ENCODE results near the gene PANX2. TPM values are rescaled to one million over a fixed set of nuclear protein-coding genes. Genes with fewer than 3 reads are reported as not detected.

Gene PANX2
- total RNA-seq, 3 donors from 2014 or later = 0.64 to 2.0 (median 1.8) TPM

DNA sequence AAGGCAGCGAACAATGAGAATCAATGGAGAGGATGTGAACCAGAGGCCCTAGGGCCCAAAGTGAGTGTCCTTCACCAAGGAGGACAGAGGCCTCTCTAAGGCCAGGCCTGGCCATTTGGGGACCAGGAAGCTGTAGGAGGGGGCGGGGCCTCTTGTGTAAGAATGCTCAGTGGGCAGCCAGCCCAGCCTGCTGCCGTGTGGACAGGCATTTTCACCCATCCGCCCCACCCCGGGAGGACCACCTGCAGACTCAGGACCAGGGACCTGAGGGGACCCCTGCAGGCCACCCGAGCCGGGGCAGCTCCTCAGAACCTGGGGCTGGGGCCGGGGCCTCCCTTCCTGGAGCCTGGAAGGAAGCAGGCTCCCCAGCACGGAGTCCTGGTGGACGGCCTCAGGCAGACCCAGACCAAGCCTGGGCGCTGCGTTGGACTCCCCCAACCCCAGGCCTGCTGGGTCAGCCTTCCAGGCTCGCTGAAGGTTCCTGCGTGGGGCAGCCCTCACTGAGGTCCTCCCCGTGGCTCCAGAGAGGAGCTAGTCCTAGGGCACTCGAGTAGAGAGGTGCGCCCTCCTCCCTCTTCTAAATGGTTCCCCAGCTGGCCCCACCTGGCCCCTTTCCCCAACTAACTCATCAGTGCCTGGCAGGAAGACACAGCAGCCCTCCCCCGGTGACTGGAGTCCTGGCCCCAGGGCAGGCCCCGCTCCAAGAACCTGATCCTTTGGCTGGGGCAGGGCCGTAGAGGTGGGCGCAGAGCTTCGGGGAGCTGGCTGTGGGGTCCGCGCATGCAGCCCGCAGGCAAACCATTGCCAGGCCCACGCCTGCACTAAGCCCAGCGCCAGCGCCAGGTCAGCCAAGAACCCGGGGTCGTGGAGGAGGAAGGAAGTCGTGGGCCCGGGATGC is 13.7 kb downstream of the PANX2 start:
- Histone ChIP-seq H3K27me3 (no peaks in the 10 kb centered on the region), H3K36me3 (no peaks in the 10 kb centered on the region), H3K9me3 (no peaks in the 10 kb centered on the region), H3K4me3 (peak overlapping the region; percentile 67 to 79 (median 75)), H3K4me1 (peaks cover 5 to 11% of the 10 kb centered on the region in 2 donors), H3K27ac (peak overlapping the region; percentile 62 to 75)
- peak; percentile 77 to 85 for DNase-seq (ENCODE audit: low spot score in 2 of 2)
- intact Hi-C loops (cut with DNase I; ENCODE audit: low total_unique reads) = loop anchor here (10.0 kb wide), 1 partner anchor 229 kb away; no protein-coding TSS in a partner anchor
- no peak for TF ChIP-seq POLR2A (IDR thresholded peaks at IDR 0.05)
- TF ChIP-seq POLR2AphosphoS5 (IDR thresholded peaks at IDR 0.05) = no peak
- TF ChIP-seq CTCF (IDR thresholded peaks at IDR 0.05) = no peak

GRCh38 chr22:50184902-50185374 is 14.4 kb downstream of the PANX2 start:
- no peak for TF ChIP-seq POLR2A (IDR thresholded peaks at IDR 0.05)
- no peak for TF ChIP-seq POLR2AphosphoS5 (IDR thresholded peaks at IDR 0.05)
- no peak for TF ChIP-seq CTCF (IDR thresholded peaks at IDR 0.05)
- Histone ChIP-seq H3K9me3 (no peaks in the 10 kb centered on the region), H3K4me3 (peak overlapping the region; percentile 67 to 79 (median 75)), H3K36me3 (no peaks in the 10 kb centered on the region), H3K27me3 (no peaks in the 10 kb centered on the region), H3K27ac (peak overlapping the region; percentile 62 to 75), H3K4me1 (peaks cover 9 to 17% of the 10 kb centered on the region in 2 donors)
- DNase-seq (ENCODE audit: low spot score in 2 of 2) = no peak
- intact Hi-C loops (cut with DNase I; ENCODE audit: low total_unique reads) = loop anchor here (10.0 kb wide), 1 partner anchor 230 kb away; no protein-coding TSS in a partner anchor

- H3K27me3 ChIP-seq = no peaks in the 10 kb centered on the region
- H3K4me3 ChIP-seq = peak within 1 kb of the TSS; percentile 67 to 79 (median 75)
- intact Hi-C loops (cut with DNase I; ENCODE audit: low total_unique reads) = loop anchor here (10.0 kb wide), 1 partner anchor 231 kb away; no protein-coding TSS in a partner anchor
- H3K36me3 ChIP-seq = no peaks in the 10 kb centered on the region
- peak; percentile 82 to 91 for DNase-seq (ENCODE audit: low spot score in 2 of 2)
- H3K27ac ChIP-seq = peak within 1 kb of the TSS; percentile 69 to 75
- H3K4me1 ChIP-seq = peaks cover 12 to 17% of the 10 kb centered on the region in 2 donors
- TF ChIP-seq CTCF (IDR thresholded peaks at IDR 0.05) = no peak
- no peak for TF ChIP-seq POLR2AphosphoS5 (IDR thresholded peaks at IDR 0.05)
- no peaks in the 10 kb centered on the region for H3K9me3 ChIP-seq
Measured at GRCh38 chr22:50185375-50186087, 15.0 kb downstream of the PANX2 start, which contains the start of gene TRABD. Gene TRABD, plus strand, starts transcription at chr22:50185913. Its CDS starts 7,148 bp downstream, at chr22:50193061.

GRCh38 chr22:50186181-50186714 is 15.7 kb downstream of the PANX2 start:
- DNase-seq (ENCODE audit: low spot score in 2 of 2) = no peak
- TF ChIP-seq POLR2AphosphoS5 (IDR thresholded peaks at IDR 0.05) = no peak
- TF ChIP-seq CTCF (IDR thresholded peaks at IDR 0.05) = no peak
- no peak for TF ChIP-seq POLR2A (IDR thresholded peaks at IDR 0.05)
- Histone ChIP-seq H3K9me3 (no peaks in the 10 kb centered on the region), H3K27me3 (no peaks in the 10 kb centered on the region), H3K36me3 (no peaks in the 10 kb centered on the region), H3K27ac (peak overlapping the region; percentile 69 to 75), H3K4me3 (peak overlapping the region; percentile 67 to 79 (median 75)), H3K4me1 (peaks cover 18 to 24% of the 10 kb centered on the region in 2 donors)
- intact Hi-C loops (cut with DNase I; ENCODE audit: low total_unique reads) = loop anchor here (10.0 kb wide), 1 partner anchor 231 kb away; no protein-coding TSS in a partner anchor

Data from breast epithelium (tissue), 4 donors.